Loucy (cell line): ENCODE results near the gene LHX4.

Experiments
- H2AFZ ChIP-seq: fragments of 200-600 bp; sonication (generic); 2 replicates; pipeline ENCODE4 v1.6.0; 2016; ENCODE audit warnings: antibody characterized with exemption, mild to moderate bottlenecking, low read length, moderate library complexity
- H3F3A ChIP-seq: fragments of 200-600 bp; 2 replicates; pipeline ENCODE4 v1.6.0; 2016; ENCODE audit warnings: antibody characterized with exemption, low read depth, mild to moderate bottlenecking
- H3K27me3 ChIP-seq: fragments of 200-600 bp; sonication (generic); 2 replicates; pipeline ENCODE4 v1.6.1; 2014; ENCODE audit warnings: low read length, mild to moderate bottlenecking; ENCODE audit not compliant: insufficient read depth, poor library complexity, severe bottlenecking
- H3K36me3 ChIP-seq: fragments of 200-600 bp; sonication (generic); 2 replicates; pipeline ENCODE4 v1.6.1; 2016; ENCODE audit warnings: low read length; ENCODE audit not compliant: insufficient read depth
- H3K4me1 ChIP-seq: fragments of 200-600 bp; sonication (generic); 2 replicates; pipeline ENCODE4 v1.5.1; 2014; ENCODE audit warnings: low read length, mild to moderate bottlenecking; ENCODE audit not compliant: insufficient read depth, poor library complexity, severe bottlenecking
- H3K4me2 ChIP-seq: fragments of 200-600 bp; sonication (generic); 2 replicates; pipeline ENCODE4 v1.6.0; 2014; ENCODE audit warnings: antibody characterized with exemption, low read length, low read depth, mild to moderate bottlenecking; ENCODE audit not compliant: poor library complexity, severe bottlenecking
- H3K4me3 ChIP-seq: fragments of 200-600 bp; sonication (generic); 2 replicates; pipeline ENCODE4 v1.5.1; 2014; ENCODE audit warnings: low read length, mild to moderate bottlenecking, mixed read lengths; ENCODE audit not compliant: poor library complexity, severe bottlenecking
- H3K79me2 ChIP-seq: fragments of 200-600 bp; sonication (generic); 2 replicates; pipeline ENCODE4 v1.6.1; 2014; ENCODE audit warnings: low read length; ENCODE audit not compliant: insufficient read depth
- H3K9ac ChIP-seq: fragments of 200-600 bp; sonication (generic); 2 replicates; pipeline ENCODE4 v1.6.0; 2014; ENCODE audit warnings: mild to moderate bottlenecking, low read depth, low read length, moderate library complexity; ENCODE audit not compliant: poor library complexity, severe bottlenecking
- H3K9me2 ChIP-seq: fragments of 200-600 bp; sonication (generic); replicated peaks from 2 replicates; pipeline ENCODE4 v1.6.1; 2016; ENCODE audit warnings: low read depth, low read length, mixed read lengths
- H3K9me3 ChIP-seq: fragments of 200-600 bp; sonication (generic); 2 replicates; pipeline ENCODE4 v1.6.1; 2014; ENCODE audit warnings: mild to moderate bottlenecking, antibody characterized with exemption, low read length, low read depth; ENCODE audit not compliant: insufficient read depth
- H4K20me1 ChIP-seq: fragments of 200-600 bp; sonication (generic); 2 replicates; pipeline ENCODE4 v1.6.0; 2014; ENCODE audit warnings: antibody characterized with exemption, low read length, mild to moderate bottlenecking; ENCODE audit not compliant: insufficient read depth, poor library complexity, severe bottlenecking
- EZH2phosphoT487 ChIP-seq: fragments of 200-600 bp; IDR thresholded peaks from 2 replicates; pipeline ENCODE4 v1.6.1; 2018; ENCODE audit warnings: antibody characterized with exemption, mild to moderate bottlenecking, moderate library complexity, borderline replicate concordance
- TF ChIP-seq, protein P1 (sequence below): fragments of 200-600 bp; sonication (generic); conservative IDR thresholded peaks from 2 replicates; pipeline ENCODE4 v1.5.1; 2014; ENCODE audit warnings: mild to moderate bottlenecking, antibody characterized with exemption, low read length

Gene LHX4

DNA sequence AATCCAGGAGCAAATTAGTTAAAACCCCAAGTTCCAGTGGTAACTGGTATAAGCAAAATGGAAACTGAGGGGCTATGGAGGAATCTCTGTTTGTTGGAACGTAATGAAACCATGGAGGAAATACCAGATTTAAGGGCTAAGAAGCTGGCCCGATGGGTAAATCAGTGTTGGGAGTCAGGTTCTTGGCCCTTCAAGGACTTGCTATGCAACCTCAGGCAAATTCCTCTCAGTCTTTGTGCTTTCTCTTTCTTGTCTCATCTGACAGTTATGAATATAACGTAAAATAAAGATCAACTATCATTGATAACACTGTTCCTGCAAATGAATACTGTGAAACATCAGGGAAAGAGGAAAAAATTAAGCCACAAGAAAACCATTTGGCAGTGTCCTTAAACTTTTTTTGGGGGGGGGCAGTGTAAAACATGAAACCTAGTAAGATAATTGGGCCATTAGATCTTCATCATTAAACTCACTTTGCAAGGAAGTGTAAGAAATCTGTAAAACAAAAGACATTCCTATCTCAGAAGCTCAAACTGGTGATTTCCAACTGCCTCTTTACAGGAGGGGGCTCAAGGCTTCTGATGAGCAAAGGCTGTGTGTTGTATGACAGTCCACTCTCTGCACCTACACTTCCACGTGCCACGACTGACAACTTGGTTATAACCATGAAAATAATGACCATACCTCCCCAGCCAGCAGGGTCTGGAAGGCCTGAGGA lies 47.6 kb downstream of the LHX4 start:
- peaks cover 9% of the 10 kb centered on the region for H3K4me1 ChIP-seq

GRCh38 chr1:180278194-180278515 lies 48.1 kb downstream of the LHX4 start:
- Histone ChIP-seq H3K9ac (no peak overlapping the region), H3K4me2 (no peak overlapping the region), H3F3A (no peaks in the 10 kb centered on the region), H3K9me3 (no peaks in the 10 kb centered on the region), H3K36me3 (peaks cover 48% of the 10 kb centered on the region; the same call in 1 of the 2 replicates), H3K4me3 (no peak overlapping the region), H3K9me2 (no peaks in the 10 kb centered on the region), H3K27me3 (no peaks in the 10 kb centered on the region), H2AFZ (no peak overlapping the region), H3K79me2 (no peaks in the 10 kb centered on the region), H4K20me1 (no peaks in the 10 kb centered on the region), H3K4me1 (peaks cover 9% of the 10 kb centered on the region)
- TF ChIP-seq, protein P1, sequence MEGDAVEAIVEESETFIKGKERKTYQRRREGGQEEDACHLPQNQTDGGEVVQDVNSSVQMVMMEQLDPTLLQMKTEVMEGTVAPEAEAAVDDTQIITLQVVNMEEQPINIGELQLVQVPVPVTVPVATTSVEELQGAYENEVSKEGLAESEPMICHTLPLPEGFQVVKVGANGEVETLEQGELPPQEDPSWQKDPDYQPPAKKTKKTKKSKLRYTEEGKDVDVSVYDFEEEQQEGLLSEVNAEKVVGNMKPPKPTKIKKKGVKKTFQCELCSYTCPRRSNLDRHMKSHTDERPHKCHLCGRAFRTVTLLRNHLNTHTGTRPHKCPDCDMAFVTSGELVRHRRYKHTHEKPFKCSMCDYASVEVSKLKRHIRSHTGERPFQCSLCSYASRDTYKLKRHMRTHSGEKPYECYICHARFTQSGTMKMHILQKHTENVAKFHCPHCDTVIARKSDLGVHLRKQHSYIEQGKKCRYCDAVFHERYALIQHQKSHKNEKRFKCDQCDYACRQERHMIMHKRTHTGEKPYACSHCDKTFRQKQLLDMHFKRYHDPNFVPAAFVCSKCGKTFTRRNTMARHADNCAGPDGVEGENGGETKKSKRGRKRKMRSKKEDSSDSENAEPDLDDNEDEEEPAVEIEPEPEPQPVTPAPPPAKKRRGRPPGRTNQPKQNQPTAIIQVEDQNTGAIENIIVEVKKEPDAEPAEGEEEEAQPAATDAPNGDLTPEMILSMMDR: no peak
- TF ChIP-seq EZH2phosphoT487: no peak

More for the DNA sequence above, 47.6 kb downstream of the LHX4 start:
- no peak overlapping the region for H3K4me3 ChIP-seq
- H3K9me3 ChIP-seq: no peaks in the 10 kb centered on the region
- no peaks in the 10 kb centered on the region for H3K79me2 ChIP-seq
- no peaks in the 10 kb centered on the region for H3F3A ChIP-seq
- H2AFZ ChIP-seq: no peak overlapping the region
- no peak for TF ChIP-seq EZH2phosphoT487
- TF ChIP-seq, protein P1: no peak
- H4K20me1 ChIP-seq: no peaks in the 10 kb centered on the region
- no peak overlapping the region for H3K4me2 ChIP-seq
- no peak overlapping the region for H3K9ac ChIP-seq
- no peaks in the 10 kb centered on the region for H3K9me2 ChIP-seq
- peaks cover 44% of the 10 kb centered on the region; the same call in 1 of the 2 replicates for H3K36me3 ChIP-seq
- H3K27me3 ChIP-seq: no peaks in the 10 kb centered on the region

DNA sequence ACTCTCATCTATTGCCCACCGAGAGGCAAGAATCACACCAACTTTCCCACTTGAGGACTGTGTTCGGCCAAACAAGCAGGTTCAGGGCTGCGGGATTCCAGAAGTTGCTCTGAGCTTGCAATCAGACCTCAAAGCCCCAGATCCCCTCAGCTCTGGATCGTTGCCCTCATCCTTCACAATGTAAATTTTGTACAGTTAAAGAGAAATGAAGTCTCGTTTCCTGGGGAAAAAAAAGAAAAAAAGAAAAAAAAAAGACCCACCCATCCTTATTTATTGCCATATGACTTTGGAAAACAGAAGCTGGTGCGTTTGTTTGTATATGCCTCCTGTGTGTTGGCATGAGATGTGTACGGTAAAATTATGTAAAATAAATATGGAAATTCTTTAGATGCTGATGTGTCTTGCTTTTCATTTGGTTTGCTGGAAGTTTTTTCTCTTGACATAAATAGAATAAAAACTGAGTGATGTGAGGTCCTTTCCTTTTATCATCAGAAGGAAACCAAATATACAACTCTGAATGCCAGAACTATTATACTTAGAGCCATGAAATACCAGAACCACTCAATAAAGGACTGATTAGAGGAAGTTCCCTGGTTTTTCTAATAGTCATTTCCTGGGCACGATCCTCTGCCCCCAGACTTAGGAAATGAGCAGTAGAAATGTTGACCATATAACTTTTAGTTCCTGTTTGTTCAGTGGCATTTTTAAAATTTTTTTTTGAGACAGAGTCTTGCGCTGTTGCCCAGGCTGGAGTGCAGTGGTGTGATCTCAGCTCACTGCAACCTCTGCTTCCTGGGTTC lies 48.7 kb downstream of the LHX4 start:
- TF ChIP-seq EZH2phosphoT487: no peak
- TF ChIP-seq, protein P1: no peak
- Histone ChIP-seq H3K9me3 (no peaks in the 10 kb centered on the region), H4K20me1 (no peaks in the 10 kb centered on the region), H3K36me3 (peaks cover 53% of the 10 kb centered on the region; the same call in 1 of the 2 replicates), H3K4me2 (no peak overlapping the region), H3K9ac (no peak overlapping the region), H2AFZ (no peak overlapping the region), H3K27me3 (no peaks in the 10 kb centered on the region), H3K4me1 (peaks cover 9% of the 10 kb centered on the region), H3F3A (no peaks in the 10 kb centered on the region), H3K4me3 (no peak overlapping the region), H3K9me2 (no peaks in the 10 kb centered on the region), H3K79me2 (no peaks in the 10 kb centered on the region)
